Activated naive CD4-positive, alpha-beta T cell (primary cell): ENCODE results near the gene NANOS2.
A peak's percentile ranks its signal among the peaks of the same experiment; 100 is the strongest.

ENCODE experiments used
- DNase-seq, 4 experiments: peaks; one replicate each; lab custom pipeline; 2025; lab: John Stamatoyannopoulos, UW

NANOS2 gene

DNA sequence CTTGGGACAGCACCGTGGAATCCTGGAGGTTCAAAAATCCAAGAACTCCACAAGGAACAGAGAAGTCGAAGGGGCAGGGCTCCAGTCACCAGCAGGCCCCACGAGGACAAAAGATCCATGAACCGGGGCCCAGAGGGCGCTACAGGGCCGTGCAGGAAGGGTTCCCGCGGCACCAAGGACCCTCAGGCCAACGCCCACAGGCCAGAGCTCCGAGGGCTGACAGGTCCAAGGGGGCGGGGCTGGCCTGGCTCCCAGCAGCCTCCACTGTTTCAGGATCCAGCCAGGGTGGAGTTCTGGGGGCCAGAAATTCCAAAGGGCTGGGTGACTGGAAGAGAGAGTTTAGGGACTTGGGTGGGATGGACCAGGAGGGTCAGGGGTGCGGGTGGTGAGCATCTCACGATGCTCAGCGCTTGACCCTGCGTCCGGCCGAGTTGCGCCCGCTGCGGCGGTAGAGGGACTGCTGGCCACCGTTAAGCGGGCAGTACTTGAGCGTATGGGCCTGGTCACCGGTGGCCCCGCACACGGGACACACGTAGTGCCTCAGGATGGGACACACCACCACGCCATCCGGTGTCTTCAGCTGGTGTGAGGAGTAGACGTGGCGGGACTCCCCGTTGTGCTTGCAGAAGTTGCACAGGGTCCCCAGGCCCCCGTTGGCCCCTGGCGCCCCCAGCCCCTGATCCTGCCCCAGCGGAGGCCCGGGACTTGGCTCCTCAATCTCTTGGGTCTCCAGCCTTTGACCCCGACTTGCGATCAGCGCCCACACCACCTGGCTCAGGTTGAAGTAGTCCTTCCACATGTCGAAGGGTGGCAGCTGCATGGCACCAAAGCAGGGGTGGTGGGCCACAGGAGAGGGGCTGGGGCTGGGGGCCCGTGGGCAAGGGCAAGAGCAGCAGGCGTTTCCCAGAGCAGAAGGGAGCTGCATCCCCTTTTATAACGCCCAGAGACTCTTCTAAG, at the start of gene NANOS2:
Gene NANOS2 (minus strand): TSS at position 905 of the 957 bp plus-strand sequence. CDS start 85 bp downstream, at position 820.
- DNase-seq, result no peak

DNA sequence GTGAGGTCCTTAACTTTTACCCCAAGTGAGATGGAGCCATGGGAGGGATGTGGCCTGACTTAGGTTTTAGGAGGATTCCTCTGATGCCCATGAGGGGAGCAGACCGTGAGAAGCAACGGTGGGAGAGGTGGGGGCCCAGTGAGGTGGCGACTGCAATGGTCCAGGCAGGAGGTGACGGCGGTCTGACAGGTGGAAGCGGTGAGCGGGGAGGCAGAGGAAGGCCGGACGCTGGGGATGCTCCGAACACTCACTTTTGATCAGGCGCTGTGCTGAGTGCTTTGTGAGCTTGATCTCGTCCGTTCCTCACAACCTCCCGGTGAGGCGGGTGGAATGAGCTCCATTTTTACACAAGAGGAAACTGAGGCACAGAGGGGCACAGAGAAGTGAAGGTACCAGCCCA, 47.4 kb upstream of the NANOS2 start:
- no peak for DNase-seq

DNA sequence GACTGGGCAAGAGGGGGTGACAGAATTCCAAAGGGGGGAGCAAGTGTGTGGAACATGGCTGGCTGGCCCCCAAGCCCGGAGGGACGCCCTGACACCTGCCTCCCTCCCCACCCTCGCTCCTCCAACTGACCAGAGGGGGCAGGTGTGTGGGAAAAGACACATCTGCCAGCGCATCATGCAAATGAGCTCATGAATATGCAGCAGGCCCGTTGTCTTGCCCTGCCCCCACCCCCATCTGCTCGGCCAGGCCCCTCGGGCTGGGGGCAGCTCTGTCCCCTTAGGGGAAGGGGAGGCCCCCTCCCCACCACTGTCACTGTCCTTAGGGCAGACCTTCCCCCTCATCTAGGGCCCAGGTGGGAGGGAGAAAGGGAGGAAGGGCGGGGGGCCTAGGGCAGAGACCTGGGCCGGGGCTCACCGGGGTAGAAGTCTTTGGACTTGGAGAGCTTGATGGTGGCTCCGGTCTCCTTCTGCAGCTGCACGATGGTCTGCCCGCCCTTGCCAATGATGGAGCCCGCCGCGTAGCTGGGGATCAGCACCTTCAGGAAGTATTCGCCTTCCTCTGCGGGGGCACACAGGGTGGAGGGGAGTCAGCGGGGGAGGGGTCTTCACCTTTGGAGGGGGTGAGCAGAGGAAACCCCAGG, 46.1 kb upstream of the NANOS2 start:
- DNase-seq, result no peak

DNA sequence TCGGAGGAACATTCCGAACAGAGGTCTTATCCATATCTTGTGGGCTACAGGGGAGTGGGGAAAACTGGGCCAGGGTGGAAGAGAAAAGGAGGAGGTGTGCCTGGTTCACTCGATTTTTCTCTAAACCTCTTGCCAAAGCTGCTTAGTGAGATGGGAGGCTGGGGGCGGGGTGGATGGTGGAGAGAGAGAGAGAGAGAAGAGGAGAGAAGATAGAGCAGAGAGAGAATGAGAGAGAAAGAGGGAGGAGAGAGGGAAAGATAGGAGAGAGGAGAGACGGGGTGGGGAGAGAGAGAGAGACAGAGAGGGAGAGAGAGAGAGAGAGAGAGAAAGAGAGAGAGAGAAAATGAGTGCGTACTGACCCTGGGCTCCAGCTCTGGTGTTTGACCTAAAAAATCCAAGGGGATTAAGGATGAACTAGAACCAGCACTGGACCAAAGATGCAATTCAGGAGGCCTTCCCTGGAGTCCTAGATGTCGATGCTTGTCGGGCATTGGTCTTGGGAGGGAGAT, 45.0 kb upstream of the NANOS2 start:
- DNase-seq, result no peak

DNA sequence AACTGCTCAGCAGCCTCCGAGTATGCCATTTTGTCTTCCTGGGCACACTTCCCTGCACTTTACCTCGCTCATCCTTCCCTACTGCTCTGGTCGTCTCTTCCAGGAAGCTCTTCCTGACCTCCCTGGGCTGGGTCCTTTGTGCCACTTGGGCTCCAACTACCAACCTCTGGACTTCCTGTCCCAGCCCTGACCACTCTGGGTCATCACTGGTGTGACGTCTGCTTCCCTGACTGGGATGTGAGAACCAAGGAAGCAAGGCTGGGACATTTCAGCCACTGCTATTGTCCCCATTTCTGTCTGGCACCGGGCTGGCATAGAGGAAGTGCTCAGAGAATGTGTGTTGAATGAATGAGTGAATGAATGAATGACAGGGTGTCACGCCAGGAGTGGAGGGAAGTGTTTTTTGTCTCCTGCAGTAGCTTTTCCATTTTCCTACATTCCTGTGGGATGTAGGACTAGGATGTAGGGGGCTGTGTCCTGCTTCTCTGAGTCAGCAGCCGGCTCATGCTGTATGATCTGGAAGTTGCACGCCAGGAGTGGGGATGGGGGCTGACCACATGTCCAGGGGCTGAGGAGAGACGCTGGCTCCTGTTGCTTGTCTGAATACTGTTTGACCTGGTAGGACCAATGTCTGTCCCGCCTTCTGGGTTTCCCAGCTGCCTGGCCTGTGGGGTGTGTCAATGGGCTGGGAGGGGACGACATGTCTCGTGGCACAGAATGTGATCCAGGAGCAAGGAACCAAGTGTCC, 44.4 kb upstream of the NANOS2 start:
- DNase-seq, result no peak

DNA sequence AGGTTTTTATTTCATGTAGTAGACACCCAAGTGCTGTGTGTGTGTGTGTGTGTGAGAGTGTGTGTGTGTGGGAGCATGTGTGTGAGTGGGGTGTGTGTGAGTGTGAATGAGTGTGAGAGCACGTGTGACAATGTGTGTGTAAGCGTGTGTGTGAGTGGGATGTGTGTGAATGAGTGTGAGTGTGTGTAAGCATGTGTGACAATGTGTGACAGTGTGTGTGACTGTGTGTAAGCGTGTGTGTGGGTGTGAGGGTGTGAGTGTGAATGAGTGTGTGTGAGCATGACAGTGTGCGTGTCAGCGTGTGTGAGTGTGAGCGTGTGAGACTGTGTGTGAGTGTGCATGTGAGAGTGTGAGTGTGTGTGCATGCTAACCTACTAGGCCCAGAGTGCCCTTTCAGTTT, 43.7 kb upstream of the NANOS2 start:
- no peak for DNase-seq

DNA sequence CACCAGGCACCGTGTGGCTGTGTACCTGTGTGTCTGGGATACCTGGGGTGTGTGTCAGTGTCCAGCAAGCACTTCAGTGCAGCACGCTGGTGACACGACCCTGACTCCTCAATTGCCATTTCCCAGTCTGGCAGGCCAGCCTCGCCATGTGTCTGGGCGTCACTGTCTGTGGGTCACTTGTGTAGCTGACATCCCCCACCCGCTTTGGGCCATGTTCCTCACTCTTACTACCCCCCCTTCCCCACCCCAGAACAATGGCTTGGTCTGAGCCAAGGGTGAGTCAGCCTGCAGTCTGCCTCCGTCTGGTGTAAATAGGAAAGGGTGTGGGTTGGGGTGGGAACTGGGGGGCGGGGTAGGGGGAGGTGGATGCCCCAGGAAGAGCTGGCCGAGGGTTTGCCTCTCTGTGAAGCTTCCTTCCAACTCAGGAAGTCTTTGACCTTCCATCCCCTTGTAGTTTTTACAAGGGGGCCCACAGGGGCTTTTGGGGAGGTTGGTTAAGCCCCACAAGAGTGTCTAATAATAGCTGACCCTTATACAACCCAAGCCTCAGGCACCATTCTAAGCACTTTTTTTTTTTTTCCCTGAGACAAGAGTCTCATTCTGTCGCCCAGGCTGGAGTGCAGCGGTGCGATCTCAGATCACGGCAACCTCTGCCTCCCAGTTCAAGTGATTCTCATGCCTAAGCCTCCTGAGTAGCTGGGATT, 41.5 kb upstream of the NANOS2 start:
- no peak for DNase-seq

DNA sequence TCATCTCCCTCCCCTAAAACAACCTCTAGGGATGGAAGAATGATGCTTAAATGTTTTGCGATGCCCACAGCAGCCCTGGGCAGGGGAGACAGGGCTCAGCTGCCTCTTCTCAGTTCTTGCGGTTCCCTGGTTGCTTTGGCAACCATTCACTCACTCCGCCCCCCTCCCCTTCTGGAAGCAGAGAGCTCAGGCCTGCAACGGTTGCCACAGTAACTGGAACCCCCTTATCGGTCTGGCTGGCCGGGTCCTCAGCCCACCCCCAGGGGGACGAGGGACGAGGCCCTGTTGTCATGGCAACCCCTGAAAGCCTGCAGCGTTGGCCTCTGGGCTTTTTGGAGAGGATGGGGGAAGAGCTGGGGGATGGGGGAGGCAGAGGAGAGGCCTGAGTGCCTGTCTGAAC, 39.6 kb upstream of the NANOS2 start:
- no peak for DNase-seq

DNA sequence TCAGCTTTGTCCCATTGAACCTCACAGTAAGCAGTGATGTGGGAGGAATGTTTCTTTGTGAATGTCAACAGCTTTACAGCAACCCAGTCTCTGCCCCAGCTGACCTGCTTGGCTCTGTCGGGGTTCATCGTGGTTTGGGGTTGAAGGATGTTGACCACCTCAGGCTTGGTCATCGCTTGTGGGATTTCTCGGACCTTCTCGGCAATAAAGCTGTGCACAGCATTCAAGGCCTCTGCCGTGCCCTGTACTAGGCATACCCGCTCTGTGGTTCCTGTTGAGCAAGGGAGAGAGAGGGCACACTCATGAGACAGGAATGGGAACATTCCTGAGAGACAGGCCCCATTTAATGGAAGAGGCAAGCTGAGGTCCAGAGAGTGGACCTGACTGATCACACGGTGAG, 39.1 kb upstream of the NANOS2 start:
- no peak for DNase-seq

DNA sequence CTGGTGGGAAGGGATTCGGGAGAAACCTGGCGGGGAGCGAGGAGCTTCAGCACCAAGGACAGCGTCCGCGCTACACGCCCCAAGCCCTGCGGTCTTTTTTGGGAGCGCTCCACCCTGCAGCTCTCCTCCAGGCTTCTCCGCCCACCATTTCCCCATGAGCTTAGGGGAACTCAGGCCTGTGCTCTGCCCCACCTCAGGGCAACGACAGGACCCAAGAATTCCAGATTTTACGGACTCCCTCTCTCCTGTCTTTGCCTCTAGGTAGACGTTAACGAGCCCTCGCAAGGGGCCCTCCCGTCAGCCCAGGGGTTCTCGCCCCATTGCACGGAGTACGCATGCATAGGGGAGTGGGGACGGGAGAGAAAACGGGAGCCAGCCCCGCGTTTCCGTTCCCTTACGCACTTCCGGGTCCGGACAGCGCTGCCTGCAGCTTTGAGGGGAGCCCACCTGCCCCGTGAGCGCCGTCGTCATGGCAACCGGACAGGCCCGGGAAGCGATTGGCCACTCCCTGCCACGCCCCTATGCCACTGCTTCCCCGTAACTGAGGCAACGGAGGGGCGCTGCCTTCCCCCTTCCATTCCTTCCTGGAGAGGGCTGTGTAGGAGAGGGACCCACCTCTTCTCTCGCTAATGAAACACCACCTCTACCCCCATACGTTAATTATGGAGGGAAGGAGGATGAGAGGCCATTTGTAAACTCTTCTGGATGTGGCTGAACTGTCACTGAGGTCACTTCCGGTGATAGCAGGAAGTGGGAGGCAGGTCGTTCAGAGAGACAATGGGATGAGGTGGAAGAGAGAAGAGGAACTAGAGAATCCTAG, 38.3 kb upstream of the NANOS2 start:
- DNase-seq, result peak in 1 of 4 experiments; percentile 22

DNA sequence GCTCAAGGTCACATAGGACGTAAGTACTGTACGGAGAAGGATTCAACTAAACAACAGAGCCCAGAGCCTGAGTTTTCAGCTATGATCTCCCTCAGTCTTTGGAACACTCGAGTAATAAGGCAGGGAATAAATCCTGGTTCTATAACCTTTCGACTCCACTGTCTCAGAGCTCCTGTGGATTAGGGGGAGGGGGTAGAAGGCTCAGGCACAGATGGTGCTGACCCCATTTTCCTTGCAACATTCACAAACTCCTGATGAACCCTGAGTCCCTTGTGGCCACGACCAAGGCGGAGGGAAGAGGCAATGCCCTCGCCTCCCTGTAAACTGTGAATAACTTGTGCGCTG, 37.7 kb upstream of the NANOS2 start:
- no peak for DNase-seq

DNA sequence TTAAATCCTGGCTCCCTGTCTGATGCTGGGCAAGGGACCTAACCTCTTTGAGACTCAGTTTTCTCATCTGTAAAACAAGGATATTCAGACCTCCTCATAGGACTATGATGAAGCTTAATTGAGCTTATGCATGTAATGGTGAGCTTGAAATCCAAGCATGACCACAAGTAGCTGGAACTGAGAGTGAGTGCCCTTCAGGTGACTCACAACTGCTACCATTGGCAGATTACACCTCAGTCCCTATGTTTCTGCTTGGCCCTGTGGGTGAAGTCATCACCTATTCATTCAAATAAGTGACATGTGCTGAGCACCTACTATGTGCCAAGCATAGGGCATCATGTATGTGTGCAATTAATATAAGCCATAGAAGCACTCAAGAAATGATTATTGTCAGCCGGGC, 33.3 kb upstream of the NANOS2 start:
- no peak for DNase-seq

DNA sequence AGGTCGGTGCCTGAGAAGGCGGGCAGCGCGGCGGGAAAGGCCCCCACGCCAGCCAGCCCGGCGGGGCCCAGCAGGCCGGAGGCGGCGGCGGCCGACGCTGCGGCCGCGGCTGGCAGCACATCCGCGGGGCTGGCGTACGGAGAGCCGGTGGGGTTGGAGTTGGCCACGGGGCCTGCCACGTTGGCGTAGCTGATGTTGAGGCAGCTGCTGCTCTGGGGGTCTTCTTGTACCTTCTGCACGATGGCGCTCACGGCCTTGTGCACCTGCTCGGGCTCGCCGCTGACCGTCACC, 25.9 kb upstream of the NANOS2 start:
- DNase-seq, result no peak

DNA sequence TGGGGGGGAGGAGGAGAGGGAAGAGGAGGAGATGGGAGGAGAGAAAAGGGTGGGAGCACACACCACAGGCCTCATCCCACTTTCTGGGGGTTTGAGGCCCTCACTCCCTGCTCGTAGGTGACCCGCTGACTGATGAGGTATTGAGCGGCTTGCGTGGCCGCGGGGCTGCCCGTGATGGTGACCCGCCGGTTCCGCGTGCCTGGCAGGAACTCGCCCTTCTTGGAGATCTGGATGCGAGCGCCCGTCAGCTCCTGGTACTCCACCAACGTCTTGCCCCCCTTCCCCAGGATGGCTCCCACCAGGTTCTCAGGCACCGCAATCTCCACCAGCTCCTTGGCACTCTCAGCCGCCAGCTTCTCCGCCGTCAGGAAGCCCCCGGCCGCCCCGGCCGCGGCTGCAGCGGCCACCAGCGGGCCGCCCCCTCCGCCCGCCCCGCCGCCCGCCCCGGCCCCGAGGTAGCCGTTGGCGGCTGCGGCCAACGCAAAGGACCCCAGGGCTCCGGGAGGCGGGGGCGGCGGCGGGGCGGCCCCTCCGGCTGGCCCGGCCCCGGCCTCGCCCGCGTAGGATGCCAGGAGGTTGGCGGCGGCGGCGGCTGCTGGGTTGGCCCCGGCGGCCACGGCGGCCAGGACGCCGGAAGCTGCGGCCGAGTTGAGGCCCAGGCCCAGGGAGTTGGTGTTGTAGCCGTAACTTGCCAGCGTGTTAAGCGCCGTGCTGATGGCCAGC, 25.4 kb upstream of the NANOS2 start:
- no peak for DNase-seq

DNA sequence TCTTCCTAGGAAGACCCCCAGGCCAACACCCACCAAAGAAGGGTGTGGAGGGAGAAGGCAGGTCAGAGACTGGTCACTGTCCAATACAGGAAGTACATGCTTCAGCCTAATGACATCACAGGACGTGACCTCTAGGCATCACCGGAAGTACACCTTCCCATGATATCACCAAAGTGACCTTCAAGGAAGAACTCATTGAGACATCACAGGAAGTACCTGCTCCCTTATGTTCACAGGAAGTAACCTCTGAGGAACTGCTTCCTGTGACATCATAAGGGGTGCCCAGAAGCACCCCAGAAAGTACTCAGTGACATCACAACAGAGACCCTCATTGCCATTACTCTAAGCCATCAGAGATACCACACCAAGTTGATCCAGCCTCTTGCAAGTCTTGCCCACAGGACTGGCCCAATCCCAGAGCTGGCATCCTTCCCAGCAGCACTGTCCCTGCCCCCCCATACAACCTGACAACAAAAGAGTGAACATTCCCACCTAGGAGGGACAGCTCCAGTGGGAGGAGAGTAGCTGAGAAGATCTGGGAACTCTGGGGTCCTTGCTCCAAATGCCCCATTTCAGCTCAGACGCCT, 24.2 kb upstream of the NANOS2 start:
- DNase-seq, result no peak

DNA sequence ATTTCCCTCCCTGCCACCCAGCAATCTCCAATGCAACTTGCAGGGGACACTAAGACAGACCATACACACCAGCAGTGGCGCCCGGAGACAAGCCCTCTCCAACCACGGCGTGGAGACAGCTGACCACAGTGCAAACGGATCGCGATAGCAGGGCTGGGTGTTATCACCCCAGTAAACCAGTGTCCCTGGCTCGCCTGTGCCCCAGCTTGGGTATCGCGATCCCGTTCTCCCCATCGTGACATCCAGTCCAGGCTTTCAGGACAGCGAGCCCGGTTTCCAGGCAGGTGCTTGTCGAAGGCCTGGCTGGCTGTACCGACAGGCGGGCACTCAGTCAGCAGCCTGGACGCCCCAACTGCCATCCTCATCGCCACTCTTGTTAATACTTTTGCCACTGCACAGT, 20.7 kb upstream of the NANOS2 start:
- no peak for DNase-seq

DNA sequence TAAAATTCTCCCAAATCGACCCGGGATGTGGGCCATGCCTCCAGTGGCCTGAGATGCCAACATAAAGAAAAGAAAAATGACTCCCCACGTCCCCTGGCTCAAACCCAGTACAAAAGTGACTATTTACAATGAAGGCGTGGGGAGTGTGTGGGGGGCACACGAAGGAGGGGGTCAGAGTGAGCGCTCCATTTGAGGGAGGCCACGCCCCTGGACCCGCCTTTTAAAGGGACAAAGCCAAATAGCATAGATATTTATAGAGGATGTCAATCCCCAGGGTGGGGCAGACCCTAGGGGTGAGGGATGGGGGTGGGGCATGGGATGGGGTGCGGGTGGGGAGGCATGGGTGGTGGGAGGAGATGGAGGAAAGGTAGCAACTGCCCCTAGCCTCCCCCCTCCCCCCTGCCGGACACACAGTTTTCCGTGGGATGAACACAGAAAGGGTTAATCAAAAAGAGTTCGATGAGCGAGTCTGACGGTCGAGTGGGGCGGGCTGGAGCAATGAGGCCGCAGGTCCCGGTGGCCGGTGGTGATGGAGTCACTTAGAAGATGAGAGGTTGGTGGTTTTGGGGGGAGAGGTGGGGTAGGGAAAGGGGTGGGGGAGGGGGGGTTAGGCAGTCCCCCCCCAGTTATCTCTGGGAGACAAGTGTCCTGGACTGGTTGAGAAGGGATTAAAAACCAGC, 20.1 kb upstream of the NANOS2 start:
- no peak for DNase-seq

DNA sequence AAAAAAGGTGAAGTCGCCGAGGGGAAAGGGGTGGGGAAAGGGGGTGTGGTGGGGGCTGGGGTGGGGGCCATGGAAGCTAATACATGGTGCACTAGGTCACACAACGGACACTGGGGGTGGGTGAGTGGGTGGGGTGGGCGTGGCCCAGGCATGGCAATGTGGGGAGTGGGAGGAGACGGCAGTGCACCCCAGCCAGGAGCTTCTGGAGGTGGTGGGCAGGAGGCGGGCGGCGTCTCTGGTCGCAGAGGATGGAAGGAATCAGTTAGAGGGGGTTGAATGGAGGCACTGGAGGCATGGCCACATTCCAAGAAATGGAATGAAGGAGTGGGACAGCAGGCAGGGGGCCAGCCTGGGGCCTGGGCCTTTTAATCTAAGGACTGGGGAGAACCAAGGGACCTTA, 19.2 kb upstream of the NANOS2 start:
- no peak for DNase-seq

DNA sequence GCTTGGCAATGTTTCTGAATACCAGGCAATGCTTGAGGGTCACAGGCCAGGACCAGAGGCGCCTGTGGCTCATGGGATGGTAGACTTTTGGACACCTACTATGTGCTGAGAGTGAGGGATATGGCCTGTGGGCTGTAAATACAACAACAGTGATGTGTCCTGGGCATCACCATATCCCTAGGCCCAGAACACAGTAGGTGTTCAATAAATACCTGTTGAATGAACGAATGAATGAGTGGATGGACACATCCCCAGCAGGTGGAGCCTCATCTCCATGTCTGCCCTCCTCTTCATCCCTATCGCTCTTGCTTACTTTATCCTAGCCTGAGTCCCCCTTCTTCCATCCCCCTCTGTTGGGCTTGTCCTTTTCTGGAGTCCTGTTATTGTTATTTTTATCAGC, 16.5 kb upstream of the NANOS2 start:
- no peak for DNase-seq

DNA sequence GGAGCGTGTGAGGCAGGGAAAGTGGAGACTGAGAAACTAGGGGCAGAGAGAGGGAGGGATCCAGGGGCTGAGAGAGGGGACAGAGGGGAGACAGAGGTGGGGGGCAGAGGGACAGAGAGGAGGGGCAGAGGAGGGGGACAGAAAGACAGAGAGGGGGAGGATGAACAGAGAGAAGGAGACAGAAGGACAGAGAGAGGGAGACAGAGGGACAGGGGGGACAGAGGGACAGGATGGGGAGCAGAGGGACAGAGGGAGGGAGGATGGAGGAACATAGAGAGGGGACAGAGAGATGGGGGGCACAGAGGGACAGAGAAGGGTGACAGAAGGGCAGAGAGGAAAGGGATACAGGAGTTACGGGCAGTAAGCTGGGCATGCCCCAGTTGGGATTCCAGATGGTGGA, 14.7 kb upstream of the NANOS2 start:
- no peak for DNase-seq
